ENCODE data around the gene WWOX.

- no peak for TF ChIP-seq CTCF (conservative IDR thresholded peaks at IDR 0.05; ENCODE audit: low read depth, low read length)
- no peak for TF ChIP-seq POLR2A (IDR thresholded peaks at IDR 0.05; ENCODE audit: low read depth, low read length)
- TF ChIP-seq RAD21 (IDR thresholded peaks at IDR 0.05; ENCODE audit: low read length), result no peak
- no peak for TF ChIP-seq MXI1 (IDR thresholded peaks at IDR 0.05; ENCODE audit: borderline replicate concordance, low read depth, low read length)
- no peak for TF ChIP-seq USF2 (IDR thresholded peaks at IDR 0.05; ENCODE audit: low read depth, low read length)
- TF ChIP-seq RFX5 (IDR thresholded peaks at IDR 0.05; ENCODE audit: low read depth, low read length), result no peak
- TF ChIP-seq BHLHE40 (IDR thresholded peaks at IDR 0.05; ENCODE audit: low read depth, low read length), result no peak
- TF ChIP-seq FOS (IDR thresholded peaks at IDR 0.05; ENCODE audit: low read depth, low read length), result no peak
- TF ChIP-seq MAFK (IDR thresholded peaks at IDR 0.05; ENCODE audit: low read depth, low read length), result no peak
- TF ChIP-seq CHD1 (IDR thresholded peaks at IDR 0.05; ENCODE audit: low read depth, low read length), result no peak
Observed at GRCh38 chr16:78392585-78393195, 293.2 kb downstream of the WWOX start.
